BLaER1 (cell line): Measurements from ENCODE around the gene PLEKHJ1.

Source experiments
- H3K27ac ChIP-seq: shearing (Covaris generic); formaldehyde crosslinking; 2 replicates; pipeline ENCODE4 v1.8.1; 2022
- H3K27me3 ChIP-seq: shearing (Covaris generic); formaldehyde crosslinking; 2 replicates; pipeline ENCODE4 v1.8.1; 2022
- H3K36me3 ChIP-seq: shearing (Covaris generic); formaldehyde crosslinking; 2 replicates; pipeline ENCODE4 v1.8.1; 2022
- H3K4me1 ChIP-seq: shearing (Covaris generic); formaldehyde crosslinking; 2 replicates; pipeline ENCODE4 v1.8.1; 2022
- H3K4me2 ChIP-seq: shearing (Covaris generic); formaldehyde crosslinking; 2 replicates; pipeline ENCODE4 v1.8.1; 2022
- H3K4me3 ChIP-seq: shearing (Covaris generic); formaldehyde crosslinking; 2 replicates; pipeline ENCODE4 v1.8.1; 2022
- H3K9ac ChIP-seq: shearing (Covaris generic); formaldehyde crosslinking; 2 replicates; pipeline ENCODE4 v1.8.1; 2022
- H3K9me3 ChIP-seq: shearing (Covaris generic); formaldehyde crosslinking; 2 replicates; pipeline ENCODE4 v1.8.1; 2022
- H4K20me1 ChIP-seq: shearing (Covaris generic); formaldehyde crosslinking; 2 replicates; pipeline ENCODE4 v1.8.1; 2022
- Cebpa-rat ChIP-seq: shearing (Covaris generic); IDR thresholded peaks from 2 replicates; pipeline ENCODE4 v1.8.1; 2022

PLEKHJ1 gene

GRCh38 chr19:2212861-2213711, 23.0 kb downstream of the PLEKHJ1 start:
- peaks cover 90% of the 10 kb centered on the region for H3K36me3 ChIP-seq
- TF ChIP-seq Cebpa-rat, result no peak
- H3K9ac ChIP-seq, result no peak overlapping the region
- H4K20me1 ChIP-seq, result peaks cover 100% of the 10 kb centered on the region
- H3K9me3 ChIP-seq, result no peaks in the 10 kb centered on the region
- no peaks in the 10 kb centered on the region for H3K27me3 ChIP-seq
- 0 out of 2 replicates have a peak overlapping the region, but pooled peaks have one; percentile 31 for H3K27ac ChIP-seq
- H3K4me1 ChIP-seq, result peaks cover 94% of the 10 kb centered on the region
- no peak overlapping the region for H3K4me3 ChIP-seq
- H3K4me2 ChIP-seq, result peak overlapping the region; percentile 60

GRCh38 chr19:2210987-2211740, 25.0 kb downstream of the PLEKHJ1 start:
- no peaks in the 10 kb centered on the region for H3K27me3 ChIP-seq
- H3K4me1 ChIP-seq, result peaks cover 94% of the 10 kb centered on the region
- H3K36me3 ChIP-seq, result peaks cover 88% of the 10 kb centered on the region
- H4K20me1 ChIP-seq, result peaks cover 100% of the 10 kb centered on the region
- H3K4me2 ChIP-seq, result no peak overlapping the region; the same call in 1 of the 2 replicates
- H3K9ac ChIP-seq, result no peak overlapping the region
- no peak overlapping the region for H3K4me3 ChIP-seq
- TF ChIP-seq Cebpa-rat, result no peak
- H3K9me3 ChIP-seq, result no peaks in the 10 kb centered on the region
- no peak overlapping the region for H3K27ac ChIP-seq

GRCh38 chr19:2210206-2210605, 25.9 kb downstream of the PLEKHJ1 start:
- Histone ChIP-seq H3K27me3 (no peaks in the 10 kb centered on the region), H4K20me1 (peaks cover 100% of the 10 kb centered on the region), H3K4me2 (no peak overlapping the region), H3K27ac (0 out of 2 replicates have a peak overlapping the region, but pooled peaks have one; percentile 49), H3K4me3 (no peak overlapping the region), H3K36me3 (peaks cover 88% of the 10 kb centered on the region), H3K9ac (no peak overlapping the region), H3K4me1 (peaks cover 91% of the 10 kb centered on the region), H3K9me3 (no peaks in the 10 kb centered on the region)
- no peak for TF ChIP-seq Cebpa-rat

- Histone ChIP-seq H3K36me3 (peaks cover 88% of the 10 kb centered on the region), H4K20me1 (peaks cover 100% of the 10 kb centered on the region), H3K27ac (peak overlapping the region; percentile 49; the same call in 1 of the 2 replicates), H3K4me1 (peaks cover 84% of the 10 kb centered on the region), H3K4me2 (peak overlapping the region; percentile 73), H3K9me3 (no peaks in the 10 kb centered on the region), H3K27me3 (no peaks in the 10 kb centered on the region), H3K9ac (0 out of 2 replicates have a peak overlapping the region, but pooled peaks have one; percentile 10), H3K4me3 (no peak overlapping the region)
- no peak for TF ChIP-seq Cebpa-rat
Measured at GRCh38 chr19:2209408-2209807, 26.7 kb downstream of the PLEKHJ1 start.

- H3K27ac ChIP-seq, result peak overlapping the region; percentile 49; the same call in 1 of the 2 replicates
- H3K4me3 ChIP-seq, result no peak overlapping the region
- TF ChIP-seq Cebpa-rat, result no peak
- 0 out of 2 replicates have a peak overlapping the region, but pooled peaks have one; percentile 10 for H3K9ac ChIP-seq
- no peaks in the 10 kb centered on the region for H3K9me3 ChIP-seq
- H4K20me1 ChIP-seq, result peaks cover 100% of the 10 kb centered on the region
- H3K4me2 ChIP-seq, result peak overlapping the region; percentile 73
- no peaks in the 10 kb centered on the region for H3K27me3 ChIP-seq
- H3K36me3 ChIP-seq, result peaks cover 88% of the 10 kb centered on the region
- peaks cover 80% of the 10 kb centered on the region for H3K4me1 ChIP-seq
Measured at GRCh38 chr19:2208975-2209374, 27.2 kb downstream of the PLEKHJ1 start.

- Histone ChIP-seq H3K4me3 (no peak overlapping the region), H3K27me3 (no peaks in the 10 kb centered on the region), H3K4me1 (peaks cover 72% of the 10 kb centered on the region), H3K36me3 (peaks cover 88% of the 10 kb centered on the region), H3K9ac (no peak overlapping the region), H3K27ac (peak overlapping the region; percentile 11), H3K9me3 (no peaks in the 10 kb centered on the region), H4K20me1 (peaks cover 100% of the 10 kb centered on the region), H3K4me2 (peak overlapping the region; percentile 73)
- TF ChIP-seq Cebpa-rat, result no peak
Measured at GRCh38 chr19:2207991-2208860, 27.9 kb downstream of the PLEKHJ1 start.

GRCh38 chr19:2207008-2207407, 29.1 kb downstream of the PLEKHJ1 start:
- H3K4me2 ChIP-seq, result peak overlapping the region; percentile 73
- H3K36me3 ChIP-seq, result peaks cover 88% of the 10 kb centered on the region
- TF ChIP-seq Cebpa-rat, result no peak

GRCh38 chr19:2202366-2202765, 33.8 kb downstream of the PLEKHJ1 start:
- Histone ChIP-seq H3K9ac (peak overlapping the region; percentile 24; the same call in 1 of the 2 replicates), H3K9me3 (no peaks in the 10 kb centered on the region), H3K27ac (peak overlapping the region; percentile 46; the same call in 1 of the 2 replicates), H3K4me3 (no peak overlapping the region), H3K27me3 (no peaks in the 10 kb centered on the region), H3K4me2 (no peak overlapping the region), H3K36me3 (peaks cover 94% of the 10 kb centered on the region), H3K4me1 (peaks cover 51% of the 10 kb centered on the region), H4K20me1 (peaks cover 100% of the 10 kb centered on the region)
- no peak for TF ChIP-seq Cebpa-rat

More at GRCh38 chr19:2207008-2207407, 29.1 kb downstream of the PLEKHJ1 start:
- peaks cover 100% of the 10 kb centered on the region for H4K20me1 ChIP-seq
- H3K4me3 ChIP-seq, result no peak overlapping the region
- H3K9me3 ChIP-seq, result no peaks in the 10 kb centered on the region
- H3K27ac ChIP-seq, result no peak overlapping the region; the same call in 1 of the 2 replicates
- H3K4me1 ChIP-seq, result peaks cover 60% of the 10 kb centered on the region
- no peaks in the 10 kb centered on the region for H3K27me3 ChIP-seq
- peak overlapping the region; percentile 19 for H3K9ac ChIP-seq
